Neural progenitor cell (in vitro differentiated cells): ENCODE data around the gene UCK2.

Experiments
- EZH2 ChIP-seq: fragments of 200-600 bp; sonication (generic); IDR thresholded peaks from 2 replicates; pipeline ENCODE4 v1.6.1; 2017; ENCODE audit warnings: antibody characterized with exemption, mild to moderate bottlenecking, moderate library complexity
- TF ChIP-seq, protein P1 (sequence below): fragments of 200-600 bp; sonication (generic); IDR thresholded peaks from 2 replicates; pipeline ENCODE4 v1.5.1; 2017; ENCODE audit warnings: antibody characterized with exemption, mild to moderate bottlenecking

DNA sequence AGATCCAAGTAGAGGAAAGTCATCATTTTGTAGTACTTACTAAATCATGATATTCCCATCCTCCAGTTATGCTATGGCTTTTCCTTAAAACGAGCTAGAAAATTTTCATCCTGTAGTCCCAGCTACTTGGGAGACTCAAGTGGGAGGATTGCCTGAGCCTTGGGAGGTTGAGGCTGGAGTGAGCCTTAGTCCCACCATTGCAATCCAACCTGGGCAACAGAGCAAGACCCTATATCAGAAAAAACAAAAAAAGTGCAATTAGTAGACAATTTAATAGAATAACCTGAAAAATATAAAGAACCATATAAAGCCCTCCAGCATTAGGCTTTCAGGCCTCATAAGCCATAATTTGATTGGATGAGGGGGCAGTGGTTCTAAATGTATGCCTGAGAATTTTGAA is 6.8 kb downstream of the UCK2 start:
- TF ChIP-seq, protein P1, sequence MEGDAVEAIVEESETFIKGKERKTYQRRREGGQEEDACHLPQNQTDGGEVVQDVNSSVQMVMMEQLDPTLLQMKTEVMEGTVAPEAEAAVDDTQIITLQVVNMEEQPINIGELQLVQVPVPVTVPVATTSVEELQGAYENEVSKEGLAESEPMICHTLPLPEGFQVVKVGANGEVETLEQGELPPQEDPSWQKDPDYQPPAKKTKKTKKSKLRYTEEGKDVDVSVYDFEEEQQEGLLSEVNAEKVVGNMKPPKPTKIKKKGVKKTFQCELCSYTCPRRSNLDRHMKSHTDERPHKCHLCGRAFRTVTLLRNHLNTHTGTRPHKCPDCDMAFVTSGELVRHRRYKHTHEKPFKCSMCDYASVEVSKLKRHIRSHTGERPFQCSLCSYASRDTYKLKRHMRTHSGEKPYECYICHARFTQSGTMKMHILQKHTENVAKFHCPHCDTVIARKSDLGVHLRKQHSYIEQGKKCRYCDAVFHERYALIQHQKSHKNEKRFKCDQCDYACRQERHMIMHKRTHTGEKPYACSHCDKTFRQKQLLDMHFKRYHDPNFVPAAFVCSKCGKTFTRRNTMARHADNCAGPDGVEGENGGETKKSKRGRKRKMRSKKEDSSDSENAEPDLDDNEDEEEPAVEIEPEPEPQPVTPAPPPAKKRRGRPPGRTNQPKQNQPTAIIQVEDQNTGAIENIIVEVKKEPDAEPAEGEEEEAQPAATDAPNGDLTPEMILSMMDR = no peak
- TF ChIP-seq EZH2 = no peak
